NCI-H1694 treated with DMSO at 0.1 percent for 48 hours (cell line): Measurements from ENCODE around the gene PTPN2.
"Not testable (repeated sequence)": the region's sequence is repeated elsewhere in the genome, so short reads cannot be mapped to it uniquely, and the experiment has no call there.

Source experiments
- DNase-seq: peaks from one replicate; lab custom pipeline; 2025; lab: John Stamatoyannopoulos, UW

Gene PTPN2

DNA sequence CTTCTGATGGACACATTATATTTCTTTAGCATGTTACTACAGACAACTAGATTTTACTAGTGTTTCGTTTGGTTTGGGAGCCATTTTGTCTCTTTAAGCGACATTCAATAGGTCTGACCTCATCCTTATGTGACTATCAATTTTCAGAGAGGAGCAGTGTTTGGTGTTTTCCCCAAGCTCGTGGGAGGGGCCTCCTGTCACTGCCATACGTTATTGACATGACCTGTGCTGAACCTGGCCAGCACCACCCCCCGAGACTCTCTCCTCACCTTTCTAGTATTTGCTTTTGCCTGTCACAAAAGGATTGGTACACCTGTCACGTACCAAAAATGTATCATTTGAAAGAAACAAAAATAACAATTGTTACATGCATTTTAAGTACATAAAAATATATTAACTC lies 111.9 kb downstream of the PTPN2 start:
- no peak for DNase-seq

- DNase-seq = no peak
Measured at GRCh38 chr18:12770469-12771219, 113.4 kb downstream of the PTPN2 start.

DNA sequence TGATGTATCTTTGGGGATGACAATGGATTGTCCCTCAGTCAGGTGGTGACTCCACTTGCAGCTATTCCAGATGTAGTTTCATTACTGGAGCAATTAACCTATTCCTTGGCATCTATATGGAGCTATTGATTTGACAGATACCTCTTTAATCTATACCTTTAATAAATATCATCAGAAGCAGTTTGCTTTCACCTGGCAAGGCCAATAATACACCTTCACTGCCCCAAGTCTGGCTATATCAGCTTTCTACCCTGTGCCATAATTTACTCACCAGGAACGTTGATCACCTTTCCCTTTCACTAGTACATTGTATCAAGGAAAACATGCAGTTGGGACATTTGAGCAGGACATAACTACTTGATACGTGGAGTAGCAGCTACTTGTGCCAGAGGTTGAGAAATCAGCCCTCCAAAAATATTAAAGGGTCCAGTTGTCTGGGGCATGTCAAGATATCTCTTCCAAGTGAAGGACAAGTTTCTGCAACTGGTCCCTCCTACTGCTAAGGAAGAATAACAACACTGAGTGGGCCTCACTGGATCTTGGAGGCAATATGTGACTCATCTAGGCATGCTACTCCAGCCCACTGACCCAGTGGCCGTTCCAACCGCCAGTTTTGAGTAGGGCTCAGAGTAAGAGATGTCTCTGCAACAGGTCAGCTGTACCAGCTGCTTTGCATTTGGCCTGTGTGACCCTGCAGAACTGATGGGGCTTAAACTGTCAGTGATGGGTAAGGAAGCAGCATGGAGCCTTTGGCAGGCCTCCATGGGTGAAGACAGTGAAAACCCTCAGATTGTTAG lies 114.2 kb downstream of the PTPN2 start:
- no peak for DNase-seq

- DNase-seq = no peak
Measured at GRCh38 chr18:12769136-12769535, 114.9 kb downstream of the PTPN2 start.

GRCh38 chr18:12768625-12769024 lies 115.4 kb downstream of the PTPN2 start:
- no peak for DNase-seq

DNA sequence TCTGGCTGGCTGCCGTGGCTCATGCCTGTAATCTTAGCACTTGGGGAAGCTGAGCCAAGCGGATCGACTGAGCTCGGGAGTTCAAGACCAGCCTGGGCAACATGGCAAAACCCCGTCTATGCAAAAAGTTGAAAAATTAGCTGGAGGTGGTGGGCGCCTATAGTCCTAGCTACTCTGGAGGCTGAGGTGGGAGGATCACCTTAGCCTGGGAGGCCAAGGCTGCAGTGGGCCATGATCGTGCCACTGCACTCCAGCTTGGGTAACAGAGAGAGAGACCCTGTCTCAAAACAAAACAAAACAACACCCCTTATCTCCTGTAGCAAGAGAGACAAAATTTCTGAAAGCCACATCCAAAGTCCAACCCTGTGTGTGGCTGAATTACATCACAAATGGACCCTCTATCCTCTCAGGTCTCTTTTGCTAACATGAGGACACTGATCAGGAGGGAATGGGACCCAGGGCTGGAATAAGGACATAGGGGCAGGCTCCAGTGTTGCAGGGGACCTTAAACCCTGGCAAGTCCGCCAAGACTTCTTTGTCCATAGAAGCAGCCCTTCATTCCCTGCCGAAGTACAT lies 116.4 kb downstream of the PTPN2 start:
- DNase-seq = no peak

GRCh38 chr18:12766986-12767433 lies 117.0 kb downstream of the PTPN2 start:
- no peak for DNase-seq

- DNase-seq = no peak
Measured at GRCh38 chr18:12765586-12765985, 118.5 kb downstream of the PTPN2 start.

GRCh38 chr18:12765126-12765525 lies 118.9 kb downstream of the PTPN2 start:
- DNase-seq = no peak

DNA sequence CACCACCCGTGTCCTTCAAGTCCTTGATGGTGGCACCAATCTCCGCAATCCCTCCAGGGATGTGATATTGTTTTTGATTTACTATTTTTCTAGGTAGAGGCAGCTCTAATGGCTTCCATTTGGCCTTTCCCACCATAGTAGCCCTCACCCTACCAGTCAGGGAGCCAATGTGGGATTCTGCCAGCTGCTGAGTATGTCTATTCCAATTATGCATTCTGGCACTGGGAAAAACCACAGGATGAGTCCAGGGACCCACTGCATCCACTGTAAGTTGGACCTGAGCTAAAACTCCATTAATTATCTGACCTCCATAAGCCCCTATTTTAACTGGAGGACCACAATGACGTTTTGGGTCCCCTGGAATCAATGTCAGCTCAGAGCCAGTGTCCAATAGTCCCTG lies 125.5 kb downstream of the PTPN2 start:
- DNase-seq = not testable (repeated sequence)

GRCh38 chr18:12756619-12757239 lies 127.3 kb downstream of the PTPN2 start:
- not testable (repeated sequence) for DNase-seq

DNA sequence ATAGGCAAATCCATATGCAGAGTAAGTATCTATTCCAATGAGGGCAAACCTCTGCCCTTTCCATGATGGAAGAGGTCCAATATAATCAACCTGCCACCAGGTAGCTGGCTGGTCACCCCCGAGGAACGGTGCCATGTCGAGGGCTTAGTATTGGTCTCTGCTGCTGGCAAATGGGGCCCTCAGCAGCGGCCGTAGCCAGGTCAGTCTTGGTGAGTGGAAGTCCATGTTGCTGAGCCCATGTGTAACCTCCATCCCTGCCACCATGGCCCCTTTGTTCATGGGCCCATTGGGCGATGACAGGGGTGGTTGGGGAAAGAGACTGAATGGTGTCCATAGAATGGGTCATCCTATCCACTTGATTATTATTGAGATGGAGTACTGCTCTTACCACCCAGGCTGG lies 128.4 kb downstream of the PTPN2 start:
- DNase-seq = not testable (repeated sequence)

GRCh38 chr18:12754511-12754910 lies 129.5 kb downstream of the PTPN2 start:
- no peak for DNase-seq

DNA sequence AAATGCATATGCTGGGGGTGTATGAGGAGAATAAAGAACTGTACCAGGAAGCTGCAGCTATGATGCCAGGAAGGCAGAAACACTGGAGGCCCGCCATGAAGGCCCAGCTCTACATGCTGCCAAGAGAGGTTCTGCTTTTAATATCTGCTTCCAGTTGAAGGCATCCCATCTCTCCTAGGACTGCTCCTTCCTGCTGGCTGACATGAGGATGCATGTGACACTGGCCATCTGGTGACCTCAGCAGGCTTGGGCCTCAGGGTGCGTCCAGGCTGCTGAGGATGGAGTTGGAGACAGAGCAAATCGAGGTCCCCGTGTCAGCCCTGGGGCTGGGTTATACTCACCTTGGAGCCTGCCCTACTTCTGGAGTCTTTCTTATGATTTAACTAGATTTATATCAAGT lies 132.1 kb downstream of the PTPN2 start:
- DNase-seq = no peak

GRCh38 chr18:12751503-12751884 lies 132.5 kb downstream of the PTPN2 start:
- no peak for DNase-seq

DNA sequence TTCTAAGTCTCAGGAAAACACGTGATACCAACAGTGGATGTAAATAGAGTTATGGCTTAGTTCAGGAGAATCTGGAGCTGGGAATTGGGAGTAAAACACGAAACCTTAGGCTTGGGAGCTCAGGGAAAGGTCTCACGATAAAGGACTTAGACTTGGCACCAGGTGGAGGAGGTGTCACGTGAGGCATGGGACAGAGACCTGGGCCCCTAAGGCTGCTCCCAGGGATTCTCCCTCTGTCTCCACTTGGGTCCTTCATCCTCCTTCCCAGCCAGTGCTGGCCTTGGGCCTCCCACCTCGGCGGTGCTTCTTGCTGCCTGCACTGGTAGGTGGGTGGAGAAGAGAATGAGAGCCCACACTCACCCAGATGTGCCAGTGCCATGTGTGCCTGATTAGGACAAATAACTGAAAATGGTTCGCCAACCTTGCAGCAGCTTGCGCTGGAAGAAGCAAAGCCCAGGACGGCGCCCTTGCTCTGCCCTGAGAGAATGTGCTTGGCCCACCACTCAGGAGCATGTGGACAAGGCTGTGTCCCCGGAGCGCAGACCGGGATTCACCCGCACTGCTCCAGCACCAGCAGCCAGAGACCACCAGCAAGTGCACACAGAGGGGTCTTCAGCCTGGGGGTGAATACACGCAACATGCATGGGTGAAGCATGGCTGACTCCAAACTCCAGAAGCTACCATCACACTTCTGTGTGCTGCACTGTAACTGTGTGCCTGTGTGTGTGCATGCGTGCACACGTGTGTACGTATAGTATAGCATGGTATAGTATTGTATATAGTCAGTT lies 133.1 kb downstream of the PTPN2 start:
- no peak for DNase-seq

DNA sequence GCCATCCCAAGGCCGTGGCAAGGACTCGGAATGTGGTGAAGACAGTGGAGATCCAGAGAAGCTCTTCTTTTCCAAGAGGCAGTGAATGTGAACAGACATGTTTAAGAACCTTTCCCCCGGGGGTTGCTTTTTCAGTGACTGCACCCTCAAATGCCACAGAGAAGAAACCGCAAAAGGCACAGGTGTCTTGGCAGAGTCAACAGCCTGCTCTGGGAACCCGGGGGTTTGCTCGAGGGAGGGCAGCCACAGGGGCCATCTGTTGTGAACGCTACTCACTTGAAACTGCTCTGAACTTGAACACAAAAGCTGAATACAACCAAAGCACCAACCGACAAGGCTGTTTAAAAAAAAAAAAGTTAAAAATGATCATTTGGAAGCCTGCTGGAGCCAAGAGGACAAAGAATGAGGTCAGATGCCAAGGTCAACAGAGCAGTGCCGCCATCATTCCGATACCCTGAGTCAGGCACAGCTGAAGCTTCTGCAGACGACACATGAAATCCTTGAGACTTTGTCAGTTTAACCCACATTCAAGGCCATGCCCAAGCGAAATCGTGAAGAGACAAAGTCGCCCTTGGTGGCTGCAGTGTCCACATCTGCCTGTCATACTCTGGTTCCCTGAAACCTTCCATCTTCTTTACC lies 133.8 kb downstream of the PTPN2 start:
- peak; percentile 12 for DNase-seq

- DNase-seq = no peak
Measured at GRCh38 chr18:12749121-12749520, 134.9 kb downstream of the PTPN2 start.

GRCh38 chr18:12748671-12749070 lies 135.4 kb downstream of the PTPN2 start:
- DNase-seq = no peak

DNA sequence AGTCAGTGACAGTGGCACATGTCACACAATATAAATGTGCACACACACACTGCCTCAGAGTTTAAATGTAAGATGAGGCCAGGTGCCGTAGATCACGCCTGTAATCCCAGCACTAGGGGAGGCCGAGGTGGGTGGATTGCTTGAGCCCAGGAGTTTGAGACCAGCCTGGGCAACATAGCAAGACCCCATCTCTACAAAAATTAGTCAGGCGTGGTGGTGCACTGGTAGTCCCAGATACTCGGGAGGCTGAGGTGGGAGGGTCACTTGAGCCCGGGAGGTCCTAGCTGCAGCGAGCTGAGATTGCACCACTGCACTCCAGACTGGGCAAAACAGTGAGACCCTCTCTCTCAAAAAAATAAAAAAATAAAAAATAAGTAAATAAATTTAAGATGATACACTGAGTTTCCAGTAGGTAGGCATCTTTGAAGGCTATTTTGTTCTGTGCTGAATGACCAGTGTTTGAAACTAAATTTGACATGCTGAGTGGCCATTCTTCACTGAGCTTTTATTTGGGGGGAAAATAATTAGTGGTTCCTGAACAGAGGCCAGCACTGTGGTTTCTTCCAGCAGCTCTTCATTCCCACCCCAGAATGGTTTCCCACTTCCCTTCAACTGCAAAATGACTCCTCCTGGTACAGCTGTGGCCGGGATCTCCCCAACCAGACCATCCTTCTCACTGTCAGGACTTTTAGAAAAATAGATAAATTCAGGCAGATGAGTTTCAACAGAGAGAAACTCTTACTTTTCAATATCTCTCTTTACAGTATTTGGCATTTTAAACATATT lies 136.3 kb downstream of the PTPN2 start:
- DNase-seq = no peak
